Lower leg skin (tissue), 4 donors: ENCODE results near the gene ADCY1. TPM values are rescaled to one million over a fixed set of nuclear protein-coding genes. Genes with fewer than 3 reads are reported as not detected.
A peak's percentile ranks its signal among the peaks of the same experiment; 100 is the strongest.

Experiments used
- DNase-seq, 2 donors: peaks; one replicate each; pipeline ENCODE4 v3.0.0-alpha.2; 2019; ENCODE audit warnings: low spot score in 2 of 2
- H3K4me3 ChIP-seq: fragments of 200-600 bp; sonication (generic); 2 replicates; pipeline ENCODE4 v1.5.1; 2017; ENCODE audit warnings: mild to moderate bottlenecking, low read depth; ENCODE audit not compliant: poor library complexity, severe bottlenecking
- CTCF ChIP-seq, 3 donors: fragments of 450-650 bp; IDR thresholded peaks; one replicate each; pipeline ENCODE4 v1.5.1; 2016; ENCODE audit warnings: antibody characterized with exemption in 3 of 3, mild to moderate bottlenecking in 3 of 3, moderate library complexity in 2 of 3
- POLR2A ChIP-seq, 2 donors: fragments of 450-650 bp; IDR thresholded peaks; one replicate each; pipeline ENCODE4 v1.6.1; 2016 to 2017; ENCODE audit warnings: antibody characterized with exemption in 2 of 2, mild to moderate bottlenecking in 1 of 2, moderate library complexity in 1 of 2
- WGBS, 2 donors: methylation state at CpG; one replicate each; pipeline ENCODE4 v1.1.5; 2018; 5-methylcytosine and 5-hydroxymethylcytosine counted together
- intact Hi-C: fragments of 100-400 bp; cut with DNase I; formaldehyde crosslinking; loops from one replicate; pipeline ENCODE4 v1.15.0; 2023; ENCODE audit warnings: low total_unique reads
- total RNA-seq, 4 donors: library from RNA; depleted of rRNA; stranded (reverse); fragments of >200 nt; gene quantifications; one replicate each; pipeline ENCODE4 v1.1.0, GENCODE V29; 2016

The ADCY1 gene
- total RNA-seq, 4 donors from 2014 or later = 0.04 to 0.74 (median 0.40) TPM

- no peak for TF ChIP-seq CTCF (IDR thresholded peaks at IDR 0.05)
- no peak for TF ChIP-seq POLR2A (IDR thresholded peaks at IDR 0.05)
- H3K4me3 ChIP-seq = no peak overlapping the region
- DNase-seq = peak; percentile 7 to 60
- 93 to 96% methylated on average over 6 of the region's 6 CpGs for WGBS, 2 donors
- intact Hi-C loops = no loop called here
Observed at GRCh38 chr7:45670717-45671116, 96.5 kb downstream of the ADCY1 start.

- no peak for TF ChIP-seq CTCF (IDR thresholded peaks at IDR 0.05)
- TF ChIP-seq POLR2A (IDR thresholded peaks at IDR 0.05) = no peak
- H3K4me3 ChIP-seq = no peak overlapping the region
- intact Hi-C loops = no loop called here
- DNase-seq = peak in 1 of 2 donors; percentile 57
- 67 to 84% methylated on average over 9 of the region's 9 CpGs for WGBS, 2 donors
Observed at GRCh38 chr7:45677311-45677900, 103.2 kb downstream of the ADCY1 start.

- TF ChIP-seq CTCF (IDR thresholded peaks at IDR 0.05) = no peak
- no peak for TF ChIP-seq POLR2A (IDR thresholded peaks at IDR 0.05)
- DNase-seq = peak; percentile 7 to 68
- 62 to 82% methylated on average over 4 of the region's 4 CpGs for WGBS, 2 donors
- no peak overlapping the region for H3K4me3 ChIP-seq
- intact Hi-C loops = no loop called here
Observed at GRCh38 chr7:45679516-45679915, 105.3 kb downstream of the ADCY1 start.

GRCh38 chr7:45680776-45681175 is 106.6 kb downstream of the ADCY1 start:
- WGBS, 2 donors = 88 to 90% methylated on average over 6 of the region's 6 CpGs
- intact Hi-C loops = no loop called here
- no peak overlapping the region for H3K4me3 ChIP-seq
- no peak for TF ChIP-seq CTCF (IDR thresholded peaks at IDR 0.05)
- TF ChIP-seq POLR2A (IDR thresholded peaks at IDR 0.05) = no peak
- DNase-seq = peak in 1 of 2 donors; percentile 48

- intact Hi-C loops = no loop called here
- no peak overlapping the region for H3K4me3 ChIP-seq
- 86 to 87% methylated on average over 13 of the region's 13 CpGs for WGBS, 2 donors
- TF ChIP-seq CTCF (IDR thresholded peaks at IDR 0.05) = no peak
- no peak for TF ChIP-seq POLR2A (IDR thresholded peaks at IDR 0.05)
- DNase-seq = peak in 1 of 2 donors; percentile 4
Observed at GRCh38 chr7:45681596-45682357, 107.6 kb downstream of the ADCY1 start.
